ENCODE data around the gene NELFCD. TPM values are rescaled to one million over a fixed set of nuclear protein-coding genes. Genes with fewer than 3 reads are reported as not detected.
"Not testable (repeated sequence)": the region's sequence is repeated elsewhere in the genome, so short reads cannot be mapped to it uniquely, and the experiment has no call there.

NELFCD gene
- total RNA-seq, 1 donor from 2014 or later, result 70.4 TPM

DNA sequence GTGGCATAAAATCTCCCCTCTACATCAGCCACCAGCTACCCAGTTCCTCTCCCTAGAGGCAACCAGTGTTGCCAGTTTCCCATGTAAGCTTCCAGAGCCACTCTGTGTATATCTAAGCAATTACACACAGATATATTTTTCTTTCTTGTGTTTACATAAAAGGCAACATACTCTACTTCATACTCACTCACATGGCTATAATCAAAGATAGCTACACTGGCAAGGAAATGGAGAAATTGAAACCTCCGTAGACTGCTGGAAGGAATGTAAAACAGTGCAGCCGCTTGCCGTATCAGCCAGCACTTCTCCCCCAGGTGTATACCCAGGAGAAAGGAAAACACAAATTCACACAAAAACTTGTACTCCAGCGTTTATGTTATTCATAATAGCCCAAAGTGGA is 38.5 kb upstream of the NELFCD start:
- Histone ChIP-seq H4K20me1 (ENCODE audit: insufficient read depth, low read length) (no peaks in the 10 kb centered on the region), H3K27me3 (ENCODE audit: insufficient read depth, low read length) (peaks cover 6% of the 10 kb centered on the region), H3K4me2 (ENCODE audit: low read length) (no peak overlapping the region), H3K9me3 (ENCODE audit: insufficient read depth, low read depth, low read length) (no peaks in the 10 kb centered on the region), H3K9ac (ENCODE audit: low read length) (no peak overlapping the region), H2AFZ (ENCODE audit: low read depth, low read length) (no peak overlapping the region), H3K4me1 (ENCODE audit: insufficient read depth, low read length) (no peaks in the 10 kb centered on the region), H3K36me3 (ENCODE audit: insufficient read depth, low read length) (no peaks in the 10 kb centered on the region), H3K79me2 (ENCODE audit: insufficient read depth, low read length) (no peaks in the 10 kb centered on the region), H3K4me3 (ENCODE audit: insufficient read depth, low read depth, low read length) (no peak overlapping the region), H3K27ac (ENCODE audit: low read depth, low read length) (no peak overlapping the region)
- FAIRE-seq, result no peak
- no peak for DNase-seq (ENCODE audit: low read depth)
- TF ChIP-seq CTCF (IDR thresholded peaks at IDR 0.05; ENCODE audit: insufficient read depth, low read depth, low read length) (no peak), EZH2 (IDR thresholded peaks at IDR 0.05; ENCODE audit: insufficient read depth, low read length) (no peak)
- H3K27ac Mint-ChIP-seq (ENCODE audit: unreplicated experiment), result no peak overlapping the region
- peaks cover 2% of the 10 kb centered on the region for H3K9me3 Mint-ChIP-seq (ENCODE audit: unreplicated experiment)
- H3K27me3 Mint-ChIP-seq (ENCODE audit: low read depth, unreplicated experiment), result peaks cover 6% of the 10 kb centered on the region
- no peak overlapping the region for H3K4me3 Mint-ChIP-seq (ENCODE audit: unreplicated experiment)
- no peaks in the 10 kb centered on the region for H3K36me3 Mint-ChIP-seq (ENCODE audit: low read depth, unreplicated experiment)
- H3K4me1 Mint-ChIP-seq (ENCODE audit: low read depth, unreplicated experiment), result no peaks in the 10 kb centered on the region

GRCh38 chr20:58944610-58945009 is 36.4 kb upstream of the NELFCD start:
- Histone ChIP-seq H3K4me2 (ENCODE audit: low read length) (no peak overlapping the region), H3K27ac (ENCODE audit: low read depth, low read length) (no peak overlapping the region), H3K4me3 (ENCODE audit: insufficient read depth, low read depth, low read length) (no peak overlapping the region), H3K79me2 (ENCODE audit: insufficient read depth, low read length) (no peaks in the 10 kb centered on the region), H3K27me3 (ENCODE audit: insufficient read depth, low read length) (no peaks in the 10 kb centered on the region), H3K36me3 (ENCODE audit: insufficient read depth, low read length) (no peaks in the 10 kb centered on the region), H2AFZ (ENCODE audit: low read depth, low read length) (no peak overlapping the region), H4K20me1 (ENCODE audit: insufficient read depth, low read length) (no peaks in the 10 kb centered on the region), H3K4me1 (ENCODE audit: insufficient read depth, low read length) (no peaks in the 10 kb centered on the region), H3K9ac (ENCODE audit: low read length) (no peak overlapping the region), H3K9me3 (ENCODE audit: insufficient read depth, low read depth, low read length) (no peaks in the 10 kb centered on the region)
- FAIRE-seq (no peak), DNase-seq (ENCODE audit: low read depth) (no peak)
- H3K27me3 Mint-ChIP-seq (ENCODE audit: low read depth, unreplicated experiment), result peaks cover 8% of the 10 kb centered on the region
- no peaks in the 10 kb centered on the region for H3K9me3 Mint-ChIP-seq (ENCODE audit: unreplicated experiment)
- no peak overlapping the region for H3K4me3 Mint-ChIP-seq (ENCODE audit: unreplicated experiment)
- no peaks in the 10 kb centered on the region for H3K4me1 Mint-ChIP-seq (ENCODE audit: low read depth, unreplicated experiment)
- H3K27ac Mint-ChIP-seq (ENCODE audit: unreplicated experiment), result no peak overlapping the region
- no peaks in the 10 kb centered on the region for H3K36me3 Mint-ChIP-seq (ENCODE audit: low read depth, unreplicated experiment)
- TF ChIP-seq CTCF (IDR thresholded peaks at IDR 0.05; ENCODE audit: insufficient read depth, low read depth, low read length), result no peak
- no peak for TF ChIP-seq EZH2 (IDR thresholded peaks at IDR 0.05; ENCODE audit: insufficient read depth, low read length)

- Histone ChIP-seq H3K4me3 (ENCODE audit: insufficient read depth, low read depth, low read length) (no peak overlapping the region), H3K36me3 (ENCODE audit: insufficient read depth, low read length) (no peaks in the 10 kb centered on the region), H3K4me1 (ENCODE audit: insufficient read depth, low read length) (no peaks in the 10 kb centered on the region), H3K9me3 (ENCODE audit: insufficient read depth, low read depth, low read length) (no peaks in the 10 kb centered on the region), H3K9ac (ENCODE audit: low read length) (no peak overlapping the region), H4K20me1 (ENCODE audit: insufficient read depth, low read length) (no peaks in the 10 kb centered on the region), H3K4me2 (ENCODE audit: low read length) (no peak overlapping the region), H3K79me2 (ENCODE audit: insufficient read depth, low read length) (no peaks in the 10 kb centered on the region), H3K27ac (ENCODE audit: low read depth, low read length) (no peak overlapping the region), H3K27me3 (ENCODE audit: insufficient read depth, low read length) (no peaks in the 10 kb centered on the region), H2AFZ (ENCODE audit: low read depth, low read length) (no peak overlapping the region)
- no peak for DNase-seq (ENCODE audit: low read depth)
- H3K27me3 Mint-ChIP-seq (ENCODE audit: low read depth, unreplicated experiment), result peaks cover 5% of the 10 kb centered on the region
- H3K9me3 Mint-ChIP-seq (ENCODE audit: unreplicated experiment), result no peaks in the 10 kb centered on the region
- no peak overlapping the region for H3K4me3 Mint-ChIP-seq (ENCODE audit: unreplicated experiment)
- H3K36me3 Mint-ChIP-seq (ENCODE audit: low read depth, unreplicated experiment), result no peaks in the 10 kb centered on the region
- no peak for TF ChIP-seq EZH2 (IDR thresholded peaks at IDR 0.05; ENCODE audit: insufficient read depth, low read length)
- no peak for TF ChIP-seq CTCF (IDR thresholded peaks at IDR 0.05; ENCODE audit: insufficient read depth, low read depth, low read length)
- FAIRE-seq, result no peak
- no peaks in the 10 kb centered on the region for H3K4me1 Mint-ChIP-seq (ENCODE audit: low read depth, unreplicated experiment)
- no peak overlapping the region for H3K27ac Mint-ChIP-seq (ENCODE audit: unreplicated experiment)
Observed at GRCh38 chr20:58945965-58946631, 35.0 kb upstream of the NELFCD start.

DNA sequence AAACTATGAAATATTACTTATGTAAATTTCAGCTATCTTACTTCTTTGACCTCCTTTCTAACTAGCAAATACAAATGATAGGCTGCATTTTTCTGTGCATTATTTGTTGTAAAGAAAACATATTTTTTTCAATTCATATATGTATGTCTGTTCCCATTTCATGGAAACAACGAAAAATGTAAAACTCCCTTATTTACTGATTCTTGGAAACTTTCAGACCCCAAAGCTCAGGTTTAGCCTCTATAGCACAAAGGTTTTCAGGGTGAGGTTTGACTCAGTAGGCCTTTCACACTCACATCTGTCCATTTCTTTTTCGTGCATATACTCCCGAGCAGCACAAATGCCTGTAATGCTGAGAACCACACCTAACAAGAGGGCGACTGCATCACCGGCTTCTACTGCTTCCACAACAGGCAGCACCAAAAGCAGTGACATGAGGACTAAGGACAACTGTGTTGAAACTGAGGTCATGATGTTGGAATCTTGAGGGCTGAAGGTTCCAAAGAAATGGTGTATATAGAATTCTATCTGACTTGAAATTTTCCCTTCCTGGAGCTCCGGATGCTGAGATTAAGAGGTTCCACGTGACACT is 33.2 kb upstream of the NELFCD start:
- H3K9me3 ChIP-seq (ENCODE audit: insufficient read depth, low read depth, low read length); H3K36me3 Mint-ChIP-seq (ENCODE audit: low read depth, unreplicated experiment); H3K36me3 ChIP-seq (ENCODE audit: insufficient read depth, low read length); H3K27ac ChIP-seq (ENCODE audit: low read depth, low read length); H3K9ac ChIP-seq (ENCODE audit: low read length); H3K27me3 Mint-ChIP-seq (ENCODE audit: low read depth, unreplicated experiment); DNase-seq (ENCODE audit: low read depth); FAIRE-seq; H3K79me2 ChIP-seq (ENCODE audit: insufficient read depth, low read length); H3K4me2 ChIP-seq (ENCODE audit: low read length); H3K27ac Mint-ChIP-seq (ENCODE audit: unreplicated experiment); H3K4me3 ChIP-seq (ENCODE audit: insufficient read depth, low read depth, low read length); H3K4me1 ChIP-seq (ENCODE audit: insufficient read depth, low read length); H2AFZ ChIP-seq (ENCODE audit: low read depth, low read length); H3K4me3 Mint-ChIP-seq (ENCODE audit: unreplicated experiment); H3K4me1 Mint-ChIP-seq (ENCODE audit: low read depth, unreplicated experiment); H4K20me1 ChIP-seq (ENCODE audit: insufficient read depth, low read length); H3K27me3 ChIP-seq (ENCODE audit: insufficient read depth, low read length); H3K9me3 Mint-ChIP-seq (ENCODE audit: unreplicated experiment): not testable (repeated sequence)

Data from astrocyte (in vitro differentiated cells and primary cell).